Measurements from ENCODE around the gene TMEM217. TPM values are rescaled to one million over a fixed set of nuclear protein-coding genes. Genes with fewer than 3 reads are reported as not detected.

The TMEM217 gene
- total RNA-seq, 1 donor from 2014 or later = 4.0 TPM

- Mint-ChIP-seq H3K27me3 (ENCODE audit: low read depth) (no peaks in the 10 kb centered on the region), H3K4me1 (ENCODE audit: low read depth) (peaks cover 27% of the 10 kb centered on the region), H3K9me3 (ENCODE audit: low read depth) (no peaks in the 10 kb centered on the region), H3K27ac (ENCODE audit: unreplicated experiment) (no peak overlapping the region), H3K36me3 (ENCODE audit: low read depth) (peaks cover 20% of the 10 kb centered on the region), H3K4me3 (ENCODE audit: unreplicated experiment) (no peak overlapping the region)
- TF ChIP-seq CTCF (IDR thresholded peaks at IDR 0.05) = no peak
- no peak for DNase-seq (ENCODE audit: low spot score)
Measured at GRCh38 chr6:37174515-37175331, 83.2 kb downstream of the TMEM217 start.

GRCh38 chr6:37174196-37174514 is 83.8 kb downstream of the TMEM217 start:
- Mint-ChIP-seq H3K36me3 (ENCODE audit: low read depth) (peaks cover 20% of the 10 kb centered on the region), H3K4me3 (ENCODE audit: unreplicated experiment) (no peak overlapping the region), H3K4me1 (ENCODE audit: low read depth) (peaks cover 30% of the 10 kb centered on the region), H3K9me3 (ENCODE audit: low read depth) (no peaks in the 10 kb centered on the region), H3K27me3 (ENCODE audit: low read depth) (no peaks in the 10 kb centered on the region), H3K27ac (ENCODE audit: unreplicated experiment) (no peak overlapping the region)
- no peak for TF ChIP-seq CTCF (IDR thresholded peaks at IDR 0.05)
- no peak for DNase-seq (ENCODE audit: low spot score)

- Mint-ChIP-seq H3K36me3 (ENCODE audit: low read depth) (peaks cover 20% of the 10 kb centered on the region), H3K4me3 (ENCODE audit: unreplicated experiment) (no peak overlapping the region), H3K27me3 (ENCODE audit: low read depth) (no peaks in the 10 kb centered on the region), H3K4me1 (ENCODE audit: low read depth) (peaks cover 35% of the 10 kb centered on the region), H3K27ac (ENCODE audit: unreplicated experiment) (no peak overlapping the region), H3K9me3 (ENCODE audit: low read depth) (no peaks in the 10 kb centered on the region)
- no peak for TF ChIP-seq CTCF (IDR thresholded peaks at IDR 0.05)
- no peak for DNase-seq (ENCODE audit: low spot score)
Measured at GRCh38 chr6:37173493-37174195, 84.3 kb downstream of the TMEM217 start.

GRCh38 chr6:37172912-37173492 is 84.9 kb downstream of the TMEM217 start:
- Mint-ChIP-seq H3K27me3 (ENCODE audit: low read depth) (no peaks in the 10 kb centered on the region), H3K27ac (ENCODE audit: unreplicated experiment) (no peak overlapping the region), H3K9me3 (ENCODE audit: low read depth) (no peaks in the 10 kb centered on the region), H3K4me3 (ENCODE audit: unreplicated experiment) (no peak overlapping the region), H3K36me3 (ENCODE audit: low read depth) (peaks cover 20% of the 10 kb centered on the region), H3K4me1 (ENCODE audit: low read depth) (peaks cover 42% of the 10 kb centered on the region)
- DNase-seq (ENCODE audit: low spot score) = no peak
- no peak for TF ChIP-seq CTCF (IDR thresholded peaks at IDR 0.05)

- no peak for DNase-seq (ENCODE audit: low spot score)
- Mint-ChIP-seq H3K27me3 (ENCODE audit: low read depth) (no peaks in the 10 kb centered on the region), H3K36me3 (ENCODE audit: low read depth) (peaks cover 20% of the 10 kb centered on the region), H3K9me3 (ENCODE audit: low read depth) (no peaks in the 10 kb centered on the region), H3K4me1 (ENCODE audit: low read depth) (peaks cover 42% of the 10 kb centered on the region), H3K27ac (ENCODE audit: unreplicated experiment) (peak overlapping the region; percentile 86), H3K4me3 (ENCODE audit: unreplicated experiment) (peak overlapping the region; percentile 82)
- peak; percentile 98 for TF ChIP-seq CTCF (IDR thresholded peaks at IDR 0.05)
Measured at GRCh38 chr6:37171970-37172812, 85.8 kb downstream of the TMEM217 start.

All from chondrocyte (in vitro differentiated cells).